HS-27A (cell line): ENCODE measurements around the gene ABHD15.

ENCODE experiments used
- DNase-seq: peaks from one replicate; pipeline ENCODE4 v3.0.0-alpha.2; 2012; ENCODE audit warnings: low read depth, missing footprints

ABHD15 gene

GRCh38 chr17:29566473-29567303 lies at the start of gene ABHD15:
Gene ABHD15, minus strand, starts transcription at chr17:29567037. Its CDS starts 71 bp downstream, at chr17:29566966.
- no peak for DNase-seq

GRCh38 chr17:29615492-29616299 lies 48.9 kb upstream of the ABHD15 start:
- DNase-seq = no peak

- DNase-seq = no peak
These were observed 48.2 kb upstream of the ABHD15 start for GRCh38 chr17:29615048-29615385.

- DNase-seq = no peak
These were observed 47.7 kb upstream of the ABHD15 start for GRCh38 chr17:29614349-29615047.

- no peak for DNase-seq
These were observed 47.0 kb upstream of the ABHD15 start for GRCh38 chr17:29613856-29614255.

- DNase-seq = no peak
These were observed 46.6 kb upstream of the ABHD15 start for GRCh38 chr17:29613352-29613837.

- DNase-seq = no peak
These were observed 45.8 kb upstream of the ABHD15 start for GRCh38 chr17:29612404-29613280.

GRCh38 chr17:29612094-29612403 lies 45.2 kb upstream of the ABHD15 start:
- DNase-seq = no peak

GRCh38 chr17:29611351-29612093 lies 44.7 kb upstream of the ABHD15 start:
- no peak for DNase-seq

- DNase-seq = no peak
These were observed 43.6 kb upstream of the ABHD15 start for GRCh38 chr17:29610395-29610794.

GRCh38 chr17:29608986-29609385 lies 42.1 kb upstream of the ABHD15 start:
- DNase-seq = no peak

- DNase-seq = no peak
These were observed 40.8 kb upstream of the ABHD15 start for GRCh38 chr17:29607557-29608195.

- no peak for DNase-seq
These were observed 36.4 kb upstream of the ABHD15 start for GRCh38 chr17:29603109-29603674.

GRCh38 chr17:29597361-29598172 lies 30.7 kb upstream of the ABHD15 start:
- DNase-seq = no peak

GRCh38 chr17:29596811-29597210 lies 30.0 kb upstream of the ABHD15 start:
- no peak for DNase-seq

GRCh38 chr17:29595943-29596774 lies 29.3 kb upstream of the ABHD15 start:
- no peak for DNase-seq

- DNase-seq = no peak
These were observed 28.5 kb upstream of the ABHD15 start for GRCh38 chr17:29595107-29595942.
